Caki2 (cell line): ENCODE measurements around the gene ATP10A. TPM values are rescaled to one million over a fixed set of nuclear protein-coding genes. Genes with fewer than 3 reads are reported as not detected.

Source experiments
- DNase-seq: peaks from one replicate; pipeline ENCODE4 v3.0.0-alpha.2; 2015; ENCODE audit warnings: low read depth
- in situ Hi-C: cut with HindIII; loops from 2 replicates; pipeline ENCODE4 v1.10.0; 2016; ENCODE audit warnings: low sequenced_read_pairs, low pct_unique_long_range_greater_than_20kb, mixed read lengths
- total RNA-seq: library from RNA; depleted of rRNA; stranded (reverse); fragments of >200 nt; shearing (Covaris generic); gene quantifications from 2 replicates; pipeline ENCODE4 v1.2.3, GENCODE V29; 2014; ENCODE audit warnings: low replicate concordance

The ATP10A gene
- total RNA-seq, 1 experiment from 2014 or later: 2.9 TPM

GRCh38 chr15:25740383-25741255 is 122.5 kb downstream of the ATP10A start:
- in situ Hi-C loops: no loop called here
- no peak for DNase-seq

- DNase-seq: peak; percentile 38
- in situ Hi-C loops: no loop called here
These were observed 123.4 kb downstream of the ATP10A start for GRCh38 chr15:25739687-25740121.

- no peak for DNase-seq
- in situ Hi-C loops: no loop called here
These were observed 124.8 kb downstream of the ATP10A start for GRCh38 chr15:25738171-25738965.

- DNase-seq: no peak
- in situ Hi-C loops: no loop called here
These were observed 125.9 kb downstream of the ATP10A start for GRCh38 chr15:25737218-25737643.

GRCh38 chr15:25736461-25736860 is 126.7 kb downstream of the ATP10A start:
- in situ Hi-C loops: no loop called here
- no peak for DNase-seq

GRCh38 chr15:25735550-25736384 is 127.4 kb downstream of the ATP10A start:
- no peak for DNase-seq
- in situ Hi-C loops: no loop called here

GRCh38 chr15:25734680-25735355 is 128.3 kb downstream of the ATP10A start:
- in situ Hi-C loops: no loop called here
- DNase-seq: no peak

GRCh38 chr15:25733856-25734679 is 129.1 kb downstream of the ATP10A start:
- in situ Hi-C loops: no loop called here
- DNase-seq: no peak

- no peak for DNase-seq
- in situ Hi-C loops: no loop called here
These were observed 129.9 kb downstream of the ATP10A start for GRCh38 chr15:25733036-25733855.

GRCh38 chr15:25732191-25732590 is 130.9 kb downstream of the ATP10A start:
- DNase-seq: no peak
- in situ Hi-C loops: no loop called here

- no peak for DNase-seq
- in situ Hi-C loops: no loop called here
These were observed 131.7 kb downstream of the ATP10A start for GRCh38 chr15:25731411-25731810.

GRCh38 chr15:25730918-25731317 is 132.2 kb downstream of the ATP10A start:
- in situ Hi-C loops: no loop called here
- DNase-seq: no peak

GRCh38 chr15:25728816-25729215 is 134.3 kb downstream of the ATP10A start:
- in situ Hi-C loops: no loop called here
- no peak for DNase-seq

- no peak for DNase-seq
- in situ Hi-C loops: no loop called here
These were observed 135.1 kb downstream of the ATP10A start for GRCh38 chr15:25727867-25728600.

GRCh38 chr15:25727116-25727515 is 136.0 kb downstream of the ATP10A start:
- DNase-seq: no peak
- in situ Hi-C loops: no loop called here

GRCh38 chr15:25725758-25726157 is 137.4 kb downstream of the ATP10A start:
- in situ Hi-C loops: no loop called here

More at GRCh38 chr15:25725758-25726157, 137.4 kb downstream of the ATP10A start:
- no peak for DNase-seq
